Stimulated activated CD4-positive, alpha-beta T cell treated with anti-CD3 and anti-CD28 coated beads, TNF-alpha, amount 100 ng/mL, for 4 hours (primary cell): ENCODE data around the gene GNG12.
"Not testable (repeated sequence)": the region's sequence is repeated elsewhere in the genome, so short reads cannot be mapped to it uniquely, and the experiment has no call there.

Source experiments
- DNase-seq, 3 experiments: peaks; one replicate each; pipeline ENCODE4 v3.0.0-alpha.2; 2020; ENCODE audit warnings: low read depth in 3 of 3

GNG12 gene

DNA sequence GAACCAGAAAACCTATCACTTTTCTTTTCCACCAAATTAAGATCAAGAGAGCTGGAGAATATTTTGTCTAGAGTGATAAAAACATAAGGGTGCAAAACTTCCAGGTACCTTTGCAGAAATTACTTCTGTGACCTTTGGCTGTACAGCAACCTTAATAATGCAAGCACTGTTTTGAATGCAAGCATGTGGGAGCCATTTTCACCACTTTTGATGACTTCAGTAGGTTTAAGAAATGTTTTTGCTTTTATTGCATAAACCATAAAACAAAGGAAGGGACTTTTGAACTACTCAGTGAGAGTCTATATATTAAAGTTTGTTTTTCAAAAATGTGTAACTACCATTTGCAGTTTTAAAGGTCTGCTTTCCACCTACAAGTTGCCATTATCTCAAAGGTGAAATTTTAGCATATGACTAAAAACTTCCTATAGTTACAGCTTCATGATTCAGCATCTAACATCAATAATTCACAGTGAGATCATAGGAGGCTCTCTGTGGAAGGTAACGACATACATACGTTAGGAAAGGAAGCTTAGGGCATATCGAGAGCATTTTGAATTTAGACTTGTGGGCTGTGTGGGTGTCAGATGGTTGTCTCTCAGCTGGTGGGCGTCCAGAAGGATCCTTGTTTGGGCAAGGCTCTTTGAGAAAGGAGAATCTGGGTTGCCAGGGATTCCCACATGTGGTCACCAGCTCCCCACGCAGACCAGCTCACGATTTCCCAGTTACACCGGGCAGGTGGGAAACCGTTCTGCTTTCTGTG is 149.3 kb downstream of the GNG12 start:
- peak; percentile 31 to 38 (median 38) for DNase-seq

- DNase-seq = no peak
Observed at GRCh38 chr1:67683316-67683715, 150.0 kb downstream of the GNG12 start.

DNA sequence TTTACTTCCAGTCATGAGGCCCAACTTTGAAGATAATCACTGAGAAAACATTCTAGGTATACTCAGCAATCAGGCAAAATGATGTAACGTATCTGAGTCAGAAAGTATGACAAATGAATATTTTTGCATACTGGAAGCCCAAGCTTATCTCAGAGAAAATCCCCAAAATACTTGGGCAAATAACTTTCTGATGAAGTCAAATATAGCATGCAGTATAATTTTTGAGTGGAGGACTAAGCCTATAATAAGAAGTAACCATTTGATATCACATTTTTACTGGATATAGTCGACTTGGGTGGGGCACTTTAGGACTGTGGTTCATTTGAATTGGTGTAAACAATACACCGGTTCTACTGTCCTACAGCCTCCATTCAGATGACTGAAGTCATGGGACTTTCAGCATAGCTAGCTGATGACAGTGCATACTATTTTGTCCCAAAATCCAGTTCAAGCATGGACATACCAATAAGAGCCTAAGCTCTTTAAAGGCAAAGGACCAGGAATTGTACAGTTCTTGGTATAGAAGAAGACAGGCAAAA is 150.5 kb downstream of the GNG12 start:
- no peak for DNase-seq

DNA sequence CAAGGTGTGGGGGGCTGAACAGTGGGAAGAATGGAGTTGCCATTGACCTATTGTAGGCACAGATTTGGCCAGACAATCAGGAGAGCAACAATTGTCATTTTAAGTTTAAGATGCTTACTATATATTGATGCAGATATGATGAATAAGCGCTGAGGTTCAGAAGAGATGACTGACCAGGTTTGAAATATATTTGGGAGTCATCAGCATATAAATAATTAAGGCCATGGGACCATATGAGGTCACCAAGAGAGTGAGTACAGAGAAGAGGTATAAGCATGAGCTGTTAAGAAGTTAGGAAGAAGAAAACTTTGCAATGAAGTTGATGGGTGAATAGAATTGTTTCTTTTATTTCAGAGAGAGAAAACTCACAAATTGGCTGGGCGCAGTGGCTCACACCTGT is 152.8 kb downstream of the GNG12 start:
- DNase-seq = no peak

GRCh38 chr1:67679691-67680090 is 153.6 kb downstream of the GNG12 start:
- no peak for DNase-seq

DNA sequence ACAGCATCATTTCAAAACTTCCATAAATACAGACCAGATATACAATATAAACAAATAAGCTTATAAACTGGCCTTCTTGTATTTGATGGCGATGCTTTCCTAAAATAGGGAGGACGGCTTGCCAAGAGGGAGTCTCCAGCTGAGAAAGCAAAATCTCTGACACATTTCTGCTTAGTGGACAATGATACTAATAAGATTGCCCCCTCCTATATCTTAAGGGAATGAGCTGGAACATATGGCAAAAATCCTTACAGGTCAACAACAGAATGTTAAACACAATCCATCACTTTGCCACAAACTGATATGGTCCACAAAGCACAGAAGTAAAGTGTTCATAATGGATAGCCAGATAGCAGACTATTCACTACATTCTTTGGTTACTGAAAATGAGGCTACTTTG is 155.3 kb downstream of the GNG12 start:
- DNase-seq = no peak

GRCh38 chr1:67677408-67677807 is 155.9 kb downstream of the GNG12 start:
- DNase-seq = no peak

DNA sequence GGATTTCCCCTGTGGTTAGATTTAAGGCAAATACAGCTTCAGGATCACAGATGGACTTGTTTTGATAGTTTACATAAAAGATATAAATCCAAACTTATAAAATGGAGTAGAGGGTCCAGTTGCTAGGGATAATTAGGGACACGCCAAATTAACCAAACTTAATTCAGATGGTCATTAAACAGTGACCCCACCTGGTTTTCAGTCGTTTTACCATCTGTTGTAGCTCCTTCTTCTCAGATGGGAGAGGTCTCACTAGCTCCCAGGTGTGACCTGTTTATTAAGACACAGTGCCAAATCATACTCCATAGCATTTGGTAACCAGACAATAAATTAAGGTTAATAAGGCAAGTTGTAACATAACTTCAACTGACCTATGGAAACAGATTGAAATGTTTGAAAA is 156.3 kb downstream of the GNG12 start:
- no peak for DNase-seq

DNA sequence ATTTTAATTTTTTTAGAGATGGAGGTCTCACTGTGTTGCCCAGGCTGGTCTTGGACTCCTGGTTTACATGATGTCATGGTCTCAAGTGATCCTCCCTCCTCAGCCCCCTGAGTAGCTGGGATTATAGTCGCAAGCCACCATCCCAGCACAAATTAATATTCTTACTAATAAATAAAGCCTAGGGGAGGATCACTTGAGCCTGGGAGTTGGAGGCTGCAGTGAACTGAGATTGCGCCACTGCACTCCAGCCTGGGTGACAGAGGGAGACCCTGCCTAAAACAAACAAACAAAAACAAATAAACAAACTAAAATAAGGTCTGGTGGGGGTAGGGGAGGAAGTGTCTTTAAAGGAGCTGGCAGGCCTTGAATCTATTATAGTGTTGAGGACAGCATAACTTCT is 157.0 kb downstream of the GNG12 start:
- no peak for DNase-seq

DNA sequence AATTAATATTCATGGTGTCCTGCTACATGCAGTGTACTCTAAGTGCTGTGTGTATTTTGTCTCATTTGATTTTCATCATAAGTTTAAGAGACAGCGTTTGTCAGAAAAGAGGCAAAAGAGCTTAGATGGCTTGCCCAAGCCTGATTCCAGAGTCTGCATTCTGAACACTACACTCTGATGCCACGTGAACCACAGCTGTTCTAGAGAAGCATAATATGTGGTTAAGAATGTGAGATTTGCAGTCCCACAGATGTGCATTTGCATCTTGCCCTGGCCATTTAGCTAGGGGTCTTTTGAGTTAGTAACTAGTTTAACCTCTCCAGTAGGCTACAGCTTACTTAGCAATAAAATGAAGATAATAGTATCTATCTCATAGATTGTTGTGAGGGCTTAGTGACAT is 157.5 kb downstream of the GNG12 start:
- no peak for DNase-seq

- peak in 1 of 3 experiments; percentile 3 for DNase-seq
Observed at GRCh38 chr1:67674260-67675011, 158.8 kb downstream of the GNG12 start.

DNA sequence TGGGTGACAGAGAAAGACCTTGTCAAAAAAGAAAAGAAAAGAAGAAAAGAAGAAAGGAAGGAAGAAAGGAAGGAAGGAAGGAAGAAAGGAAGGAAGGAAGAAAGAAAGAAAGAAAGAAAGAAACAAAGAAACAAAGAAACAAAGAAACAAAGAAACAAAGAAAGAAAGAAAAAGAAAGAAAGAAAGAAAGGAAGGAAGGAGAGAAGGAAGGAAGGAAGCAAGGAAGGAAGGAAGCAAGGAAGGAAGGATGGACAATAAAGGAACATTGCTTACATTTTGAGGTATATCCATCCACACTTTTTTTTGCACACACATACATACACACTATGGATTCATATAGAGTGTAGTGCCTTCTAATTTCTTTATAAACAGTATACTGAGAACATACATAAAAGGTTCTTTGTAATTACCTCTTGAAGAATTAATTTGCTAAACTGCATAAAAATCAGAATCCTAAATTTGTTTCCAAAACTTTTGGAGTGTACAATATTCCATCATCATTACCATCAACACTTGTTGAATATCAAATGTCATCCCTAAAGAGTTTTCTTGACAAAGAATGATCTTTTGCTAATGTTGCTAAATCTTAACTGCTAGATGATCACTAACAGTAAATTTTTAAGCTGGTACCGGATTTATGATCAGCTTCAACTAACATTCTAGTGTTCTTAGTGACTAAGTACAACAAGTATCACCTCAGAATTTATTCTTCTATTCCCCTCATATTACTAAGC is 159.6 kb downstream of the GNG12 start:
- no peak for DNase-seq

DNA sequence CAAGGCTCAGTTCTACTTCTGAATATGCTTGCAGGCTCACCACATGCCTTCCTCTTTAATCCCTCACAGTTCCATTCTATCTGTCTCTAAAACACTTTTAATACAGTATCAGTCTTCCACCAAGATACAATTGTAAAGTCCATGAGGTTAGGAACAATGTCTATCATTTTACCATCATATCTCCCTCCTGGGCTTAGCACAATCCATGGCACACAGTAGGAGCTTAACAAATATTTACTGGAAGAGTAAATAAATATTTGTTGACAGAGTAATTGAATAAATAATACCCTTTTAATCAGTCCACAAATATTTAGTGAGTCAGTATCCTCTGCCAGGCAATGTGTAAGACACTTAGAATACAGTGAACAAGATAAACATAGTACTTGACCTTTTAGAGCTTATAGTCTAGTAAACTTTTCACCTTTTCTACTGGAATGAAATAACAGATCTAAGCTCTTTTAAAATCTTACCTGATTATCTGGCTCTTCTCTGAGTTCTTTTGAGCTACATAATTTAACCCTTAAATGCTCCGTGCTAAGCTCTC is 160.9 kb downstream of the GNG12 start:
- no peak for DNase-seq

DNA sequence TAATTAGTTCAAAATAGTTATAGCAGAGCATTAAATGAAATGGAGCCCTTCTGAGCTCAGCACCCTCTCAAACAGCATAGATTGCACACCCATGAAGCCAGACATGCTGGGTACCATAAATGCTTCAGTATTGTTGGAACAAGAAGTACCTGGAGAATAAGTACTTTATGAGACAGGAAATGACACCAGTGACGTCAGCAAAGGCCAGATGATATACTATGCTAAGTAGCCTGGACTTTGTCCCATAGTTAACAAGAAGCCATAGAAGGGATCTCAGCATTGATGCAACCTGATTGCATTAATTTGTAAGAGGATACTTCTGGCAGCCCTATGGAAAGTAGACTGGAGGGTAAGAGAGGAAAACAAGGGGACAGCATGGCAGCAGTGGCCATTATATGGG is 164.6 kb downstream of the GNG12 start:
- DNase-seq = no peak

DNA sequence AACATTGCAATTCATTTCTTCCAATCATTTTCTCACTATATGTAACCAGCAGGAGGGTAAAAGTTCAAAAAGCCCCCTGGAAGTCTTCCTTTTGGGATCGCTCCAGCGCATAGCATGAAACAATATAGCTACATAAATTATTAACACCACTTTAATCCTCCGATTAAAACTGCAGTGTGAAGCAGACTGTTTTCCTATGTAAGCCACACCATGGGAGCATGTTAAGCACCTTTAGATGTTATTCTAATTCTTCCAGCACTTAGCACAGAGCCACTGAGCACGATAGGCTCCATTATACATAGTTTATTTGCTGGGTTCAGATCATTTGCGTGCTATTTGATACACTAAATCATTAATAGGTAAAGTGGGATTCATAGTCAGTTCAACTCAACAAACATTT is 166.6 kb downstream of the GNG12 start:
- no peak for DNase-seq

GRCh38 chr1:67665307-67665706 is 168.0 kb downstream of the GNG12 start:
- not testable (repeated sequence) for DNase-seq

- no peak for DNase-seq
Observed at GRCh38 chr1:67664048-67664447, 169.2 kb downstream of the GNG12 start.

- no peak for DNase-seq
Observed at GRCh38 chr1:67662884-67663283, 170.4 kb downstream of the GNG12 start.

DNA sequence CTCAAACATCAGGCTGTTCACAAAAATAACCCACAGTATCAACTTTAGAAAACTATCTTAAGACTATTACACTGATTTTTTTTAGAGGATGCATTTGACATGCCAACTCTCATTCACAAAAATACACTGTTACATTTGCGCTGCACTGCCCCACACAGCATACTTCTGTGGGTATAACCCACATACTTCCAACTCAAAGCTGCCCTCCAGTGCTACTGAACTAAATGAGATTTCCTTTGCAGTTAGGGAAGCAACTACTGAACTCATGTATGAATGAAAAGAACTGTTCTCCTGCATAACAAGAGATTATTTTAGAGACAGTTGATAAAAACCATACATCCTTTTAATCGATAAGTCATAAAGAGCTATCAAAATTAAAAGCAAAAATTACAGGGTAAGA is 174.0 kb downstream of the GNG12 start:
- no peak for DNase-seq

GRCh38 chr1:67657152-67657551 is 176.1 kb downstream of the GNG12 start:
- not testable (repeated sequence) for DNase-seq

DNA sequence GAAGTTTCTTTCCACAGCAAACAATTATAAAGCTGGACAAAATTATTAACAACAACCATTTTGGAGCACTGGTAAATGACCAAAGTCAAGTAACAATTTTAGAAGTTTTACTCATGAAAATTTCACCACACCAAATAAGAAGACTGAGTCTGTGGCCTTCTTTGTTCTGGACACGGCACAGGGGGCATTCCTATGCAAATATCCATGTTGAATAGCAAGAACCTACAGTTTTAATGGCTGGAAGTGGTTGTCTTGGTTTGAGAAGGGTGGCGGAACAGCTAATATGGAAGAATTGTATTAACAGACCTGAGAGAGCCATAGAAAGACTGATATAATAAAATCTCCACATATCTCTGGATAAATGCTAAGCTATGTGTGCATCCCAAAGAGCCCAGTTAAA is 177.7 kb downstream of the GNG12 start:
- no peak for DNase-seq

DNA sequence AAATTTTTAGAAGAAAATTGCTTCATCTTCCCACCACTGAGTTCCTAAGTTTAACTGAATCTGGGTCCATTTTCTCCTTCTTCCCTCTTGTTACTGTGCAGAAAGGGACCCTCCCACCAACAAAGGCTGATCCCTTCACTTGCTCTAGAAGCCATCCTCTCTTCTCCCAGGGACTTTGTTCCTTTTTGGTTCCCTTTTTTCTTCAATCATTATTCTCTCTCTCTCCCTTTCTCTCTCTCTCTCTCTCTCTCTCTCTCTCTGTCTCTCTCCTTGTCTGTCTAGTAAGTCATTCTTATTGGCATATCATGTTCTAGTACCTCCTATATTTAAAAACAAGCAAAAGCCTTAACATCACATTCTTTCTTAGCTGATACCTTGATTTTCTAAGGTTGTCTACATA is 180.0 kb downstream of the GNG12 start:
- DNase-seq = no peak
